ENCODE measurements around the gene HDAC4.

Gene HDAC4

DNA sequence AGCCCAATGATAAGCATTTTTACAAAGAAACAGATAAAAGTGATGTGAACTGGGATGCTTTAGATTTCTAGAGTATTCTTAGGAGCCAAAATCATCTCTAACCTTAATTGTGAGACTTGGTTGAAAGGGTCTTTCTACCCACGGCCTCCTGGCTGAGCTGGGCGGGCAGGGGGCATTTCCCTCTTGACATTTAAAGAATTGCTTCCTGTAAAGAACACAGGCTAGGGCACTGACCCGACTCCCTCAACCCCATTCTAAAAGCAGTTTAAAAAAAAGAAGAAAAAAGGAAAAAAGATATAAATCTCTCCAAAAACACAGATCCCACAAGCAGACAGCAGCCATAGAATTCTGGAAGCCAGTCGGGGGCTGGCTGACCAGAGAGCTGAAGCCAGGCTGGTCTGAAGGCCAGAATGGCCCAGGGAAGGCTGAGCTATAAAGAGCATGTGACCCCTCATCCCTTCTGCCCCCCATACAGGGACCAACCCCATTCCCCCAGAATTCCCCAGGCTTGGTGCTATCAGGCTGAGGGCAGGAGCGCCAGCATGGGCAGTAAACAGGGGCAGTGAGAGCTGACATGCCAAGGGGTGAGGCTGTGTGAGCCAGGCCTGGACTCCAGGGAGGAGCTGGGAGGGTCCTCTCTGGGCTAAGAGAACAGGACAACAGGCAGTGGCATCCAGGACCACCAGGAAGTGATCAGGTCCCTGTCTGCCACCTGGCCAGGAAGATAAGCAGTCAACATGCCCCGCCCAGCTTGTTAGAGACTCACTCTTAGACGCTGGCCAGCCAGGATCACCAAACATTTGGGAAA, 188.5 kb downstream of the HDAC4 start:
- no peak overlapping the region for H3K4me3 ChIP-seq (ENCODE audit: low read depth, low read length)
- no peak for TF ChIP-seq CTCF (conservative IDR thresholded peaks at IDR 0.05; ENCODE audit: low read depth, low read length)
- DNase-seq (ENCODE audit: low read depth), result no peak

GRCh38 chr2:239211396-239212094, 189.3 kb downstream of the HDAC4 start:
- DNase-seq (ENCODE audit: low read depth), result no peak
- no peak overlapping the region for H3K4me3 ChIP-seq (ENCODE audit: low read depth, low read length)
- no peak for TF ChIP-seq CTCF (conservative IDR thresholded peaks at IDR 0.05; ENCODE audit: low read depth, low read length)

- no peak for TF ChIP-seq CTCF (conservative IDR thresholded peaks at IDR 0.05; ENCODE audit: low read depth, low read length)
- H3K4me3 ChIP-seq (ENCODE audit: low read depth, low read length), result no peak overlapping the region
- DNase-seq (ENCODE audit: low read depth), result no peak
Observed at GRCh38 chr2:239209783-239210182, 191.0 kb downstream of the HDAC4 start.

DNA sequence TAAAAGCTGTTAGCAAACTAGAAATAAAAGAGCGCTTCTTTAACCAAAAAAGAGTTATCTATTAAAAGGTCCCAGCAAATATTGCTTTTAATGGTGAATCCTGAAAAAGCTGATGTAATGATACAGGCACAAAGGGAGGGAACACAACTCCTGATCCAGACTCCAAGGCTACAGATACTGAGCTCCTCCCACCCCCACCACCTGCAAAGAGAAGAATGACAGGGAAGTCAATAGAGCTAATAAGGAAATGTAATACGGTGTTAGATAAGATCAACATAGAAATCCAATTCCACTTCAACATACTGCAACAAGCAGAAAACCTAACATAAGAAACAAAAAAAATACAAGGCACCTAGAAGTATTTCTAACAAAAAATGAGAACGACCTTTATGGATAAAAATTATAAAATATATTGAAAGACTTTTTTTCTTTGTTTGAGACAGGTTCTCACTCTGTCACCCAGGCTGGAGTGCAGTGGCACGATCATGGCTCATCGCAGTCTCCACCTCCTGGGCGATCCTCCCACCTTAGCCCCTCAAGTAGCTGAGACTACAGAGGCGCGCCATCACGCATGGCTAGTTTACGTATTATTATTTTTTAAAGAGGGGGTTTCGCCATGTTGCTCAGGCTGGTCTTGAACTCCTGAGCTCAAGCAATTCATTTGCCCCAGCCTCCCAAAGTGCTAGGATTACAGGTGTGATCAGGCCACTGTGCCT, 192.2 kb downstream of the HDAC4 start:
- no peak for TF ChIP-seq CTCF (conservative IDR thresholded peaks at IDR 0.05; ENCODE audit: low read depth, low read length)
- no peak overlapping the region for H3K4me3 ChIP-seq (ENCODE audit: low read depth, low read length)
- DNase-seq (ENCODE audit: low read depth), result no peak

GRCh38 chr2:239206851-239207250, 194.0 kb downstream of the HDAC4 start:
- TF ChIP-seq CTCF (conservative IDR thresholded peaks at IDR 0.05; ENCODE audit: low read depth, low read length), result no peak
- no peak for DNase-seq (ENCODE audit: low read depth)
- H3K4me3 ChIP-seq (ENCODE audit: low read depth, low read length), result no peak overlapping the region

DNA sequence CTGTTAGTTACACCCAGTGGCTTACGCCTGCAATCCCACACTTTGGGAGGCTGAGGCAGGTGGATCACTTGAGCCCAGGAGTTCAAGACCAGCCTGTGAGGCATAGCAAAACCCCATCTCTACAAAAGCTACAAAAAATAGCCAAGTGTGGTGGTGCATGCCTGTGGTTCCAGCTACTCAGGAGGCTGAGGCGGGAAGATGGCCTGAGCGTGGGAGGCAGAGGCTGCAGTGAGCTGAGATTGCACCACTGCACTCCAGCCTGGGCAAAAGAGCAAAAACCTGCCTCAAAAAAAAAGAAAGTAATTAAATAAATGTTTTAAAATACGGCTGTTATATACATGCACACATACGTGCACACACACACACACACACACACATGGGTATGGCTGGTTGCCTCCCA, 194.8 kb downstream of the HDAC4 start:
- no peak for TF ChIP-seq CTCF (conservative IDR thresholded peaks at IDR 0.05; ENCODE audit: low read depth, low read length)
- H3K4me3 ChIP-seq (ENCODE audit: low read depth, low read length), result no peak overlapping the region

More for the DNA sequence above, 194.8 kb downstream of the HDAC4 start:
- DNase-seq (ENCODE audit: low read depth), result no peak

Data from choroid plexus epithelial cell (primary cell).